Activated CD4-positive, alpha-beta T cell treated with anti-CD3 and anti-CD28 coated beads, Interleukin-2, amount 10 ng/mL, durations not matched to agents 24 days and 14 days (primary cell): Measurements from ENCODE around the gene METTL14. TPM values are rescaled to one million over a fixed set of nuclear protein-coding genes. Genes with fewer than 3 reads are reported as not detected.

Source experiments
- DNase-seq: peaks from one replicate; pipeline ENCODE4 v3.0.0; 2022
- H3K27ac Mint-ChIP-seq: one replicate; pipeline ENCODE4 v1.8.0; 2022; ENCODE audit warnings: mild to moderate bottlenecking, mixed read lengths
- H3K27me3 Mint-ChIP-seq: one replicate; pipeline ENCODE4 v1.8.0; 2022; ENCODE audit warnings: mixed read lengths
- H3K36me3 Mint-ChIP-seq: one replicate; pipeline ENCODE4 v1.8.0; 2022; ENCODE audit warnings: low read depth, mild to moderate bottlenecking, mixed read lengths
- H3K4me1 Mint-ChIP-seq: one replicate; pipeline ENCODE4 v1.8.0; 2021; ENCODE audit warnings: mixed read lengths
- H3K4me3 Mint-ChIP-seq: one replicate; pipeline ENCODE4 v1.8.0; 2022; ENCODE audit warnings: mild to moderate bottlenecking, moderate library complexity, mixed read lengths
- H3K9me3 Mint-ChIP-seq: one replicate; pipeline ENCODE4 v1.8.0; 2021; ENCODE audit warnings: mixed read lengths
- intact Hi-C: fragments of 100-400 bp; cut with micrococcal nuclease; formaldehyde crosslinking; loops from one replicate; pipeline ENCODE4 v1.15.1; 2023
- total RNA-seq: library from RNA; stranded (reverse); gene quantifications from 2 replicates; pipeline ENCODE4 v1.2.3, GENCODE V29; 2022

METTL14 gene
- total RNA-seq, 1 donor from 2014 or later: 51.9 TPM

GRCh38 chr4:118756958-118757357, 71.8 kb downstream of the METTL14 start:
- no peak for DNase-seq
- Mint-ChIP-seq H3K9me3 (no peaks in the 10 kb centered on the region), H3K4me3 (no peak overlapping the region), H3K27ac (no peak overlapping the region), H3K27me3 (no peaks in the 10 kb centered on the region), H3K36me3 (peaks cover 20% of the 10 kb centered on the region), H3K4me1 (peaks cover 3% of the 10 kb centered on the region)
- intact Hi-C loops: no loop called here

GRCh38 chr4:118757761-118758251, 72.6 kb downstream of the METTL14 start:
- intact Hi-C loops: no loop called here
- Mint-ChIP-seq H3K9me3 (no peaks in the 10 kb centered on the region), H3K4me3 (no peak overlapping the region)

DNA sequence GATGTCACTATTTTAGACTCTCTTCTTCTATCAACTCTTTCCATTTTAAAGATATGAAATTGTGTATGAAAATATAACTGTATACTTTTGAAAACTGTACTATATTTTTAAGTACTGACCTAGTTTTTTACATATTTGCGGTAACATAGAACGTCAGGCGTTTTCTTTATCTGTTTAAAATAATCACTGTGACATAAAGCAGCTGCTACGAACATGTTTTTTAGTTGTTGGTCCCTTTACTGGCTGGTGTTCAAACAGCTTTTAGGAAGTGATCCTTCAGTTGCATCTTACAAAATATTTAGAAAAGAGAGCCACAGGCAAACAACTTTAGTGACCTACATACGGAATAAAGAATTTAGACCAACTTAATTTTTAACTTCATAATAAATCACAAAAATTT, 73.1 kb downstream of the METTL14 start:
- Mint-ChIP-seq H3K9me3 (no peaks in the 10 kb centered on the region), H3K4me3 (no peak overlapping the region), H3K27ac (no peak overlapping the region), H3K4me1 (peaks cover 3% of the 10 kb centered on the region), H3K27me3 (no peaks in the 10 kb centered on the region), H3K36me3 (peaks cover 20% of the 10 kb centered on the region)
- intact Hi-C loops: no loop called here
- DNase-seq: no peak

More at GRCh38 chr4:118757761-118758251, 72.6 kb downstream of the METTL14 start:
- Mint-ChIP-seq H3K36me3 (peaks cover 20% of the 10 kb centered on the region), H3K27me3 (no peaks in the 10 kb centered on the region), H3K4me1 (peaks cover 3% of the 10 kb centered on the region), H3K27ac (no peak overlapping the region)
- DNase-seq: no peak

- Mint-ChIP-seq H3K4me3 (no peak overlapping the region), H3K9me3 (no peaks in the 10 kb centered on the region), H3K27me3 (no peaks in the 10 kb centered on the region), H3K36me3 (peaks cover 27% of the 10 kb centered on the region), H3K4me1 (peaks cover 3% of the 10 kb centered on the region), H3K27ac (no peak overlapping the region)
- no peak for DNase-seq
- intact Hi-C loops: no loop called here
These were observed 74.3 kb downstream of the METTL14 start for GRCh38 chr4:118759481-118759880.

GRCh38 chr4:118760092-118760491, 74.9 kb downstream of the METTL14 start:
- H3K27ac Mint-ChIP-seq: no peak overlapping the region
- H3K27me3 Mint-ChIP-seq: no peaks in the 10 kb centered on the region
- H3K9me3 Mint-ChIP-seq: no peaks in the 10 kb centered on the region
- no peak for DNase-seq
- intact Hi-C loops: no loop called here
- peaks cover 3% of the 10 kb centered on the region for H3K4me1 Mint-ChIP-seq
- H3K4me3 Mint-ChIP-seq: no peak overlapping the region
- peaks cover 28% of the 10 kb centered on the region for H3K36me3 Mint-ChIP-seq

DNA sequence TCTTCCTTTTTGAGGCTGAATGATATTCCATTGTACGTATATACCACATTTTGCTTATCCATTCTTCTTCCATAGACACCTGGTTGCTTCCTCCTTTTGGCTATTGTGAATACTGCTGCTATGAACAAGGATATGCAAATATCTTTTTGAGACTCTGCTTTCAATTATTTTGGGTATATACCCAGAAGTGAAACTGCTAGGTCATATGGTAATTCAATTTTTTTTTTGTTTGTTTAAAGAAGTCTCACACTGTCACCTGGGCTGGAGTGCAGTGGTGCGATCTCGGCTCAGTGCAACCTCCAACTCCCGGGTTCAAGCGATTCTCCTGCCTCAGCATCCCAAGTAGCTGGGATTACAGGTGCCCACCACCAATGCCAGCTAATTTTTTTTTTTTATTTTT, 75.3 kb downstream of the METTL14 start:
- DNase-seq: no peak
- Mint-ChIP-seq H3K4me3 (no peak overlapping the region), H3K36me3 (peaks cover 28% of the 10 kb centered on the region), H3K4me1 (peaks cover 3% of the 10 kb centered on the region), H3K9me3 (no peaks in the 10 kb centered on the region), H3K27ac (no peak overlapping the region), H3K27me3 (no peaks in the 10 kb centered on the region)
- intact Hi-C loops: no loop called here

GRCh38 chr4:118761397-118762016, 76.3 kb downstream of the METTL14 start:
- intact Hi-C loops: no loop called here
- H3K36me3 Mint-ChIP-seq: peaks cover 27% of the 10 kb centered on the region
- H3K9me3 Mint-ChIP-seq: no peaks in the 10 kb centered on the region
- H3K4me3 Mint-ChIP-seq: no peak overlapping the region
- peaks cover 3% of the 10 kb centered on the region for H3K4me1 Mint-ChIP-seq
- no peaks in the 10 kb centered on the region for H3K27me3 Mint-ChIP-seq
- no peak overlapping the region for H3K27ac Mint-ChIP-seq
- no peak for DNase-seq

DNA sequence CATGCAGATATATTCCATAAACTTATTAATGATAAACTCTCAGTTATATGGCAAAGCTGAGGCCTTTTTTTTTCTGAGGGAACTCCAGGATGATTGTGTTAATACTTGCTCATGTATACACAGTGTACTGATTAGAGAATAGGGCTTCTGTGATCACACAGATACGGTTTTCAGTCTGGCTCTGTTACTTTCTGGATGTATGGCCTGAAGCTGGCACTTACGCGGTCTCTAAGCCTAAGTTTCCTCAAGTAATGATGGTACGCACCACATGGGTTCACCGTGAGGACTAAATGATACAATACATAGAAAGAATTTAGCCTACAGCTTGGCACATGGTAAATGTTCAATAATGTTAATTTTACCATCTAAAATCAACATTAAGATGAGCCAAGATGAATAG, 77.0 kb downstream of the METTL14 start:
- Mint-ChIP-seq H3K9me3 (no peaks in the 10 kb centered on the region), H3K36me3 (peaks cover 32% of the 10 kb centered on the region), H3K4me1 (peaks cover 3% of the 10 kb centered on the region), H3K27me3 (no peaks in the 10 kb centered on the region), H3K4me3 (no peak overlapping the region), H3K27ac (no peak overlapping the region)
- no peak for DNase-seq
- intact Hi-C loops: no loop called here

DNA sequence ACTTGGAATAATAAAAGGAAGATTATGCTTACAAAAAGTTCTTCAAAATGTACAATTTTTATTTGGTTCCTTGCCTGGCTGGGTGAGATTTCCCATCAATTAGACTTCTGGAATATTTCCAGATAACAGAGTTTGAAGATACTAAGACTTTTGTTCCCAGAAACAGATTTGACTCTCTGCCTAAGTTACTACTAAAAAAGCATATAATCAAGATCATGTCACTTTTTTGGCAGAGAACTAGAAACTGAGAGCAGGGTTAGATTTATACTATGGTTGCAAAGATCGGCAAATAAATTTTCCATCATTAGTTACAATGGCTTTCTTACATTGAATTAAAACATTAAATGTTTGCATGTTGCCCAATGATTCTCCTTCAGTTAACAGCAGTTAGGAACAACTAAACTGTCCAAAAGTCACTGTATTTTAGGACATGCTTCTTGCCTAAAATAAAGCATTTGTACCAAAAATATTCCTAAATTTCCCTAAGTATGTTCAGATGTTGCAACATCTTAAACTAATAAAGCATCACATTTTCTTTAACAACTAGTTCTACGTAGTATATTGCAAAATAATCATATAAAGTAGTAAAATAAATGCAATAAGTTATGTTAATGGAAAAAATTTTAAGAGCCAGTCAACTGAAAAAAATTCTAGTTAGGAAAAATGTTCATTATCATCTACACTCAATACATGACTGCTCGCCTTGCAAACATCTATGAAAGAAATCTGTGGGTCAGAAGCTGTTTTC, 77.7 kb downstream of the METTL14 start:
- Mint-ChIP-seq H3K36me3 (peaks cover 31% of the 10 kb centered on the region), H3K9me3 (no peaks in the 10 kb centered on the region), H3K27me3 (no peaks in the 10 kb centered on the region), H3K4me1 (peaks cover 3% of the 10 kb centered on the region), H3K27ac (no peak overlapping the region), H3K4me3 (no peak overlapping the region)
- intact Hi-C loops: no loop called here
- DNase-seq: no peak

Other genes starting within 250 kb of the METTL14 start
- 43.9 and 45.3 TPM in 2 replicates for gene SEC24D, start 150.7 kb downstream of the METTL14 start, total RNA-seq
- gene SYNPO2, start 203.5 kb downstream of the METTL14 start, total RNA-seq: 0.14 and 0.16 TPM in 2 replicates